RWPE2 (cell line): ENCODE results near the gene WFDC1.

Source experiments
- ATAC-seq: fragments of 200-7000 bp; cut with Tn5 transposase; 3 replicates; pipeline ENCODE4 v1.9.1; 2021; ENCODE audit warnings: low read depth
- DNase-seq: peaks from one replicate; pipeline ENCODE4 v3.0.0-alpha.2; 2020; ENCODE audit warnings: low spot score
- H3K27ac ChIP-seq: fragments of 450-650 bp; 2 replicates; pipeline ENCODE4 v1.5.1; 2017; ENCODE audit warnings: mild to moderate bottlenecking; ENCODE audit not compliant: poor library complexity, severe bottlenecking
- H3K27me3 ChIP-seq: fragments of 250-450 bp; sonication (Bioruptor Pico); 2 replicates; pipeline ENCODE4 v1.5.1; 2021; ENCODE audit warnings: mild to moderate bottlenecking, moderate library complexity; ENCODE audit not compliant: insufficient read depth, poor library complexity, severe bottlenecking
- H3K36me3 ChIP-seq: fragments of 250-450 bp; sonication (Bioruptor Pico); 2 replicates; pipeline ENCODE4 v1.5.1; 2020; ENCODE audit warnings: low read depth, mild to moderate bottlenecking, moderate library complexity
- H3K4me1 ChIP-seq: fragments of 250-450 bp; sonication (Bioruptor Pico); 2 replicates; pipeline ENCODE4 v1.5.1; 2021; ENCODE audit warnings: mild to moderate bottlenecking, moderate library complexity; ENCODE audit not compliant: insufficient read depth, poor library complexity, severe bottlenecking
- H3K4me3 ChIP-seq: fragments of 250-450 bp; sonication (Bioruptor Pico); 2 replicates; pipeline ENCODE4 v1.5.1; 2021; ENCODE audit warnings: mild to moderate bottlenecking, moderate library complexity; ENCODE audit not compliant: severe bottlenecking
- H3K9me3 ChIP-seq: fragments of 250-450 bp; sonication (Bioruptor Pico); 2 replicates; pipeline ENCODE4 v1.5.1; 2021; ENCODE audit warnings: mild to moderate bottlenecking, moderate library complexity; ENCODE audit not compliant: severe bottlenecking
- CTCF ChIP-seq: fragments of 450-650 bp; IDR thresholded peaks from one replicate; pipeline ENCODE4 v1.5.1; 2017; ENCODE audit warnings: mild to moderate bottlenecking, moderate library complexity; ENCODE audit not compliant: poor library complexity, severe bottlenecking

Gene WFDC1

GRCh38 chr16:84310642-84311041 is 16.0 kb downstream of the WFDC1 start:
- no peak for TF ChIP-seq CTCF
- no peaks in the 10 kb centered on the region for H3K36me3 ChIP-seq
- no peak for ATAC-seq
- H3K27me3 ChIP-seq: peaks cover 16% of the 10 kb centered on the region
- DNase-seq: no peak
- no peaks in the 10 kb centered on the region for H3K9me3 ChIP-seq
- H3K4me3 ChIP-seq: no peak overlapping the region
- H3K4me1 ChIP-seq: no peaks in the 10 kb centered on the region
- no peak overlapping the region for H3K27ac ChIP-seq

- no peak for DNase-seq
These were observed 18.2 kb downstream of the WFDC1 start for GRCh38 chr16:84312783-84313382.

GRCh38 chr16:84313921-84314320 is 19.2 kb downstream of the WFDC1 start:
- H3K4me1 ChIP-seq: no peaks in the 10 kb centered on the region
- DNase-seq (no peak), ATAC-seq (no peak)
- no peak overlapping the region for H3K4me3 ChIP-seq
- no peak for TF ChIP-seq CTCF
- no peaks in the 10 kb centered on the region for H3K36me3 ChIP-seq
- peaks cover 16% of the 10 kb centered on the region for H3K27me3 ChIP-seq
- H3K27ac ChIP-seq: no peak overlapping the region
- no peaks in the 10 kb centered on the region for H3K9me3 ChIP-seq

More at GRCh38 chr16:84312783-84313382, 18.2 kb downstream of the WFDC1 start:
- no peaks in the 10 kb centered on the region for H3K36me3 ChIP-seq
- peak; percentile 36; the same call in 1 of the 3 replicates for ATAC-seq
- H3K4me3 ChIP-seq: no peak overlapping the region
- H3K9me3 ChIP-seq: no peaks in the 10 kb centered on the region
- peaks cover 16% of the 10 kb centered on the region for H3K27me3 ChIP-seq
- TF ChIP-seq CTCF: no peak
- no peaks in the 10 kb centered on the region for H3K4me1 ChIP-seq
- H3K27ac ChIP-seq: no peak overlapping the region

GRCh38 chr16:84314373-84314772 is 19.7 kb downstream of the WFDC1 start:
- Histone ChIP-seq H3K9me3 (no peaks in the 10 kb centered on the region), H3K27me3 (peaks cover 16% of the 10 kb centered on the region), H3K36me3 (no peaks in the 10 kb centered on the region), H3K4me3 (no peak overlapping the region), H3K27ac (no peak overlapping the region), H3K4me1 (no peaks in the 10 kb centered on the region)
- no peak for DNase-seq
- 0 out of 3 replicates have a peak, but pooled peaks have one; percentile 10 for ATAC-seq
- no peak for TF ChIP-seq CTCF

GRCh38 chr16:84314814-84315213 is 20.1 kb downstream of the WFDC1 start:
- Histone ChIP-seq H3K9me3 (no peaks in the 10 kb centered on the region), H3K27me3 (peaks cover 16% of the 10 kb centered on the region), H3K4me3 (no peak overlapping the region), H3K27ac (no peak overlapping the region), H3K36me3 (no peaks in the 10 kb centered on the region), H3K4me1 (no peaks in the 10 kb centered on the region)
- 0 out of 3 replicates have a peak, but pooled peaks have one; percentile 16 for ATAC-seq
- no peak for TF ChIP-seq CTCF
- DNase-seq: no peak
